ENCODE results near the gene MRPS21.
A peak's percentile ranks its signal among the peaks of the same experiment; 100 is the strongest.

Gene MRPS21

DNA sequence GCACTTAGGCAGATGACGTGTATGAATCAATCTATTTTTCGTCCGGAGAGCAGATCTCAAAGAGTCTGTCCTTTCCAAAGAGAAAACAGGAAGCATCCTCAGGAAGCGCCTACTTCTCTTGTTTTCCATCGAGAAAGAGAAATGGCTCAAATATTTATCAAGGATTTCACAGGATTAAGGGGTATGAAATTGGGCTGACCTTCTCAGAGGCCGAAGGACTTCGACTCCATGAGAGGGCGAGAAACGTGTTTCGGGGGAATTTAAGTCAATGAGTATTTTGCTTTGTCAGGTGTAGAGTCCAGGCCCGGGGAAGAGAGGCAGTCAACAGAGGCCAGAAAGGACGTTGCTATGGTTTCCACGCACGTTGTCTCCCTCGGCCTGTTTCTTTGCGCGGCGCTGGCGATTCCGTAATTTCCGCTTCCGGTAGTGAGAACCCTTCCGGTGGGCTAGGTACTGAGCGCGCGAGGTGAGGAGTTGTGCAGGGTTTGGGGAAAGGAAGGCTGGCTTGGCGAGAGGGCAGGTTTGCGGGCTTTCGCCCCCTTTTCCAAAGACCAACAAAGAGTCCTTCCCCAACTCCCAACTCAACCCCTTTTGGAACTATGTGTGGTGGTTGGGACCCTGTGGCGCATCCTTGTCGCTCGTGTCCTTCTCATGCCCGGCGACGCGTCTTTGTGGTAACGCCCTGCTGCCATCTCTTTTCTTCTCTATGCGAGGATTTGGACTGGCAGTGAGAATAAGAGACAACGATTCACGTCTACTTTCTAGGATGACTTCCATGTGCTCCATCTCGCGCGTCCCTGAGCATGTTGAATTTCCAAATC, at the start of gene MRPS21:
Gene MRPS21 (plus strand): TSS at position 429 of the 821 bp plus-strand sequence. CDS start 506 bp downstream, outside the sequence.
- peak; percentile 93 for DNase-seq

DNA sequence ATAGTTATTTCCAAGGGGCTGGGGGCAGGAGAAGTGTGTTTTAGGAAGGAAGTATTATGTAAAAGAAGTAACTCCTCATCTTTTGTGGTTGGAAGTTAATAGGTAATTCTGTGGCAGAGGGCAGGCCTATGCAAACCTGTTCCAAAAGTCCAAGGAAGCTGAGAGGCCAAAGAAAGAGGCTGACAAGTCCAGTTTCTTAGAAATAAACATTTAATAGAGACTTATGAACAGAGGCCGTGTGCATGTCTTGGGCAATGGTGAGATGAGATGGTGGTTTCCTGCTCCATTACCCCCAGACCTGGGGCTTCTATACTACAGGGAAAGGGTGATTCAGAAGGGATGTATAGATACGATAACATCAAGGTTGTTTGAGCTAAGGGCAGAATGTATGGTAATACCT, 43.7 kb upstream of the MRPS21 start:
- no peak for DNase-seq

DNA sequence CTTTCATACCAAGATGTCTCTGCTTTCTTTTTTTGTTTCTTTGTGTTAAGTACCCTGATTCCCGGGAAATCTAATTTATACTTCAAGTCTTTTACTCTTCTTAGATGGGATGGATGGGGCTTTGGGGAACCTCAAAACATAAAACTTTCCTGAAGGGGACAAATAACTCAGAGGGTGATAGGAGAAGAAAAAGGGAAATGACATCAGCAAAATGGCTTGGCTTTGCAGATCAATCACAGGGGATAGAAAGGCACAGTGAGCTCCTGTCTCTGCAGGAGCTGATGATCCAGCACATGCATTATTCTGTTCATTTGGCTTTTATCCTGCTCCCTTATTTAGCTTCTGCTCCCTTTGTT, 37.5 kb upstream of the MRPS21 start:
- no peak for DNase-seq

DNA sequence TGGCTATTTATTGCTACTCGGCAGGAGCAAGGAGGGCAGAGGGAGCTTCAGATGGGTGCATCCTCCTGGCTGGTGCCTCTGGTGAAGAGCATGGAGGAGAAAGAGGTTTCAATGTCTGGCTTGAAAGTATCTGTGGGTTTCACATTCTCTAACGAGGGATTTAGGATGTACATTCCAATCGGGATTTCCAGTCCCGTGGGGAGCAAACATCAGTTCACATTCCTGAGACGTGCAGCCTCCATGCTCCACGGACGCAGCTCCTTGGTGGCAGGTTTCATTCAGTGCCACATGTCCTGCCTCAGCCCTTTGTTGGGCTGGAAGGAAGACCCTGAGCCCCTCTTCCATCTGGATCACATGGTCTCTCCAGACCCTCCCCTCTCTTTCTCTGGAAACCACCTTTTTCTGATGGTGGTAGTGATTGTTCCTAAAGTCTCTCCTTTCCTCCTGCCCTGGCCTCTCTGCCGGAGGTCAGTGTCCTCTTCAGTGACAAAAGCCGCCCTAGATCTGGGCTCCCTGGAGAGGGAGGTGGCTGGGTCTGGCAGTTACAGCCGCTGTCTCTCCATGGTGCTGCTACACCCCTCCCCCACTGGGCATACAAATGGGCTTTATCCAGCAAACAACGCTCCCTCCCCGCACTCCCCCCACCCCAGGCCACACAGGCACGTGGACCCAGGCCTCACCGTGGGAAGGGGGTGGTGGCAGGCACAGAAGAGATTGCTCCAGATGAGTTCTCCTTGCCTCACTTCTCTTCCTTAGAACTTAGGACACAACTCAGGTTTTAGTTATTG, 36.9 kb upstream of the MRPS21 start:
- DNase-seq, result no peak

DNA sequence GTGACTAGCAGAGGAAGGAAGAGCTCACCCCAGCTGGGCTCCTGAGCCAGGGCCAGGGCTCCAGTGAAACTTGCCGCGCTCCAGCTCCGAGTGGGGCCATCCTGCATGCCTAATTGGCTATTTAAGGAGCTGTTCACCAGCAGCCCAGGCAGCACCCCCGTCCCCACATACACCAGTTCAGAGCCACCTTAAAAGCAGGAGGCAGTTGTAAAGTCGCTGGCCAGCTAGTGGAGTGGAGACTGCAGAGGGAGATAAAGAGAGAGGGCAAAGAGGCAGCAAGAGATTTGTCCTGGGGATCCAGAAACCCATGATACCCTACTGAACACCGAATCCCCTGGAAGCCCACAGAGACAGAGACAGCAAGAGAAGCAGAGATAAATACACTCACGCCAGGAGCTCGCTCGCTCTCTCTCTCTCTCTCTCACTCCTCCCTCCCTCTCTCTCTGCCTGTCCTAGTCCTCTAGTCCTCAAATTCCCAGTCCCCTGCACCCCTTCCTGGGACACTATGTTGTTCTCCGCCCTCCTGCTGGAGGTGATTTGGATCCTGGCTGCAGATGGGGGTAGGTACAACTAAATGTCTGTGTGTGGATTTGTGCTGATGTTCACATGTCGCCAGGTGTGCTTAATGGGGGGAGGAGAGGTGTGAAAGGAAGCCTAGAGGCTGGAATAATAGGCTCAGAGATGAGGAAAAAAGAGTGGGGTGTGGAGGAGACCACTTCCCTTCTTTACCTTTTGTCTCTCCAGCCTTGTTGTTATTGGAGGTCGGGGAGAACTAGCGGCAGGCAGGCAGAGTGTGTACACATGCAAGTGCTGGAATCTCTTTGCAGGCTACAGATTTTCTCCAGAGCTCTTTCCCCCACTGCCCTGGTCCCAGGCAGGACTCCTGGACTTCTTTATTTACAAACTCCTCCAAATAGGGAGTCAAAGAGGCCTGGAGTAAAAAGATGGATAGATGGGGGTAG, 35.8 kb upstream of the MRPS21 start, which contains the start of gene CA14:
Gene CA14 (plus strand): TSS at position 151 of the 962 bp plus-strand sequence. CDS start 355 bp downstream, at position 506.
- DNase-seq, result no peak

DNA sequence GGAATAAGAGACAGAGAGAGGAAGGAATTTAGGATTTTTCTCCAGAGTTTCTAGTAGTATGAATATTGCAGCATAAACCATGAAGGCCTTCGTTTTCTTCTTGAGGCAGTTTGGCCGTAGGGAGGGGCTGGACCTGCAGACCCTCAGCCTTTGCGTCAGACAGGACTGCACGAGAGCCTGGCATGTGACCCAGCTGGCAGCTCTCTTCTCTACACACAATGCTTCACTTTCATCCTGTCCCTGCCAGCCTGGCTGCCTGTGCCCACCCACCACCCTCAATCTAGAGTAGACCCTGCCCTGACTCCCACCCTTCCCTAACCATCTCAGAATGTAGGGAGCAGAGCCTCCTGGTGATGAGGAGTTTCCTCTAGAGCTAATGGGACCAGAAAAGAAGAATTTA, 34.4 kb upstream of the MRPS21 start:
- DNase-seq, result no peak

DNA sequence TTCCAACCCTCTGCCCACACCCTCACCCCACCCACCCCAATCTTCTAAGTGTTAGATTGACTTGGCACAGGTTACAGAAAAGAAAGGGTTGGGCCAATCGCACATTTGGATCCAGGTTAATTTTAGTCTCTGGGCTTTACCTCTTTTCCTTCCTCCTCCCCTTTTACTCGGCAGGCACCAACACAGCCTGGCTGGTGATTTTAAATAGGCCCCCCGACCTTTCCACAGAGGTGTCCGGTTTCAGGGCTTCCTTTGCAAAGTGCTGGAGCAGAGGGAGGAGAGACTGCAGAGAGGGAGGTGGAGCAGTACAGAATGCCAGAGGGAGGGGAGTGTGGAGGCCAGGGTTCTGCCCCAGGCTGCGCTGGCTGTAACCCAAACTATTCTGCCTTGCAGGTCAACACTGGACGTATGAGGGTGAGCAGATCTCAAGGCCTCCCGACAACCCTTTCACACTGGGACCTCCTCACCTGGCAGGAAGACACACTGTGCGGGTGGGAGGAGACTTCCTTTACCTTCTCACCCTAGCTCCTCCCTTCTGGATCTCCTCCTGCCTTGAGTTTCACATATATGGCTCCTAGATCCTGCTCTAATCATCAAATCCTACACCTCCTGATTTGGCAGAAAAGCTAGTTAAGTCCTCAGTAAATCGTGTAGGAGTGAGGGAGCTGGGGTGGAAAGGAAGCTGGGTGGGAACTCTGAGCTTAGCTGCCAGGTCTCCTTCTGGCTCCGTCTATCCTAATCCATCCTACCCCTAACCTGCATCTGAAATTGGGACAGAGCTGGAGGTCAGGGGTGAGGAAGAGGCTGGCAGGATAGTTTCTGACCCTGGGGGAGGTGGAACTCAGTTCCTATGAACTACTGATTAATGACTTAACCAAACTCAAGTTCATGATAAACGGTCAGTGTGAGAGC, 33.6 kb upstream of the MRPS21 start:
- no peak for DNase-seq

DNA sequence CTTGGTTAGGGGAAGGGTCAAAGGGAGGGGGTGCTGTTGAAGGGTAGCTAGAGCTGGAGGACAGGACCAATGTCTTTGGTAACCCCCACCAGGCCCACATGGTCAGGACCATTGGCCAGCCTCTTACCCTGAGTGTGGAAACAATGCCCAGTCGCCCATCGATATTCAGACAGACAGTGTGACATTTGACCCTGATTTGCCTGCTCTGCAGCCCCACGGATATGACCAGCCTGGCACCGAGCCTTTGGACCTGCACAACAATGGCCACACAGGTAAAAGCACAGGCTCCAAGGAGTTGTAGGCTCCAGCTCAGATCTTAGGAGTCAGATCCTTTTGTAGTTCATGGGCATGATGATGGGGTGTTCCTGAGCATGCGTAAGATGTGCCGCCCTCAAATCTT, 32.3 kb upstream of the MRPS21 start:
- no peak for DNase-seq

DNA sequence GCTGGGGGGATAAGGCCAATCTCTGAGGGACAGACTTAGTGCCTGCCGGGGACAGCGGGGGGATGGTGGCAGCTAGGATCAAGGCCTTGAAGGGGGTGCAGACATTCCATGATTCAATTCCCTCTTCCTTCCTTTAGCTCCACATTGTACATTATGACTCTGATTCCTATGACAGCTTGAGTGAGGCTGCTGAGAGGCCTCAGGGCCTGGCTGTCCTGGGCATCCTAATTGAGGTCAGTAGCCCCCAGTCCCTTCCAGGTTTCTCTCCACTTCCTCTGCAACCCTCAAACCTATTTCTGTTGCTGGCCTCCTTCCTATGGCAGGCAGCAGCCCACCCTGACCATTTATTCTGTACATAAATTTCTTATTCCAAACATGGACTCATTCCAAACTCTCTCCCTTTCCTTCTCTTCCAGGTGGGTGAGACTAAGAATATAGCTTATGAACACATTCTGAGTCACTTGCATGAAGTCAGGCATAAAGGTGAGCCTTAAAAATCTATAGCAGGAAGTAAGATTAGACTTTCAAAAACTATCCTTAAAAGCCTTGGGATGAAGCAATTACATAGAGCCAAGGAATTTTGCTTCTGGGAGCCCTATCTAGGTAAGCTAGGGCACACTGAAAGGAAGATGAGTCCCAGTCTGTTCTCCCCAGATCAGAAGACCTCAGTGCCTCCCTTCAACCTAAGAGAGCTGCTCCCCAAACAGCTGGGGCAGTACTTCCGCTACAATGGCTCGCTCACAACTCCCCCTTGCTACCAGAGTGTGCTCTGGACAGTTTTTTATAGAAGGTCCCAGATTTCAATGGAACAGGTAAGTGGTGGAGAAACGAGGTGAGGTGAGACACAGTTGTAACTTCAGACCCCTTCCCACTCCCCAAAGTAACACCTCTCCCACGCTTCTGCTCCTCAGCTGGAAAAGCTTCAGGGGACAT, 31.0 kb upstream of the MRPS21 start:
- no peak for DNase-seq

DNA sequence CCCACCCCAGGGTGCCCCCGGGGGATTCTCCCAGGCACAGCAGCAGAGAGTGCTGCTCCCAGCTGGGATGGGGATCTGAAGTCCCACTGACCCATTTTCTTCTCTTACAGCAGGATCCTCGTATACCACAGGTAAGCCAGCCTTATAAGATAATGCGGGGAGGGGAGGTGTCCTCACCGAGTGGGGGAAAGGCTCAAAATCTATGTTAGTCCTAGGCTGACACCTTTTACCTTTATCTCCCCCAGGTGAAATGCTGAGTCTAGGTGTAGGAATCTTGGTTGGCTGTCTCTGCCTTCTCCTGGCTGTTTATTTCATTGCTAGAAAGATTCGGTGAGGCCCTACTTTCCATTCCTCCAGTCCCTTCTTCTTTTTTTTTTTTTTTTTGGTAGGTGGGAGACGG, 30.1 kb upstream of the MRPS21 start:
- DNase-seq, result no peak

DNA sequence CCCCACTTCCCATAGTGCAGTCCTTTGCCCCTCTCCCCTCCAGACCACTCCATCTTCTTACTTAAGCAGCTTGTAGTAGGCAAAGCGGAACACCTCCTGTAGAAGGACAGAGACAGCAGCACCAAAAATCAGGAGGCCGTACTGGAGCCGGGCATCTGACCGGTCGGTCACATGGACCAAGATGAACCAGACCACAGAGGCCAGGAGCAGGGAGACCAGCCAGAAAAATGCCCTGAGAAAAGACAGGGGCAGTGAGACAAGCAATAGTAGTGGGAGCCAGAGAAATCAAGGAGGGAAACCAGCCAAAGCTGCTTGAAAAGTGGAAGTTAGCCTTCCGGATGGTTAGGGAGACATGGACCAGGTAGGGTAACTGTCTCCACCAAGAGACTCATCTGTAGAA, 25.8 kb upstream of the MRPS21 start:
- DNase-seq, result no peak

DNA sequence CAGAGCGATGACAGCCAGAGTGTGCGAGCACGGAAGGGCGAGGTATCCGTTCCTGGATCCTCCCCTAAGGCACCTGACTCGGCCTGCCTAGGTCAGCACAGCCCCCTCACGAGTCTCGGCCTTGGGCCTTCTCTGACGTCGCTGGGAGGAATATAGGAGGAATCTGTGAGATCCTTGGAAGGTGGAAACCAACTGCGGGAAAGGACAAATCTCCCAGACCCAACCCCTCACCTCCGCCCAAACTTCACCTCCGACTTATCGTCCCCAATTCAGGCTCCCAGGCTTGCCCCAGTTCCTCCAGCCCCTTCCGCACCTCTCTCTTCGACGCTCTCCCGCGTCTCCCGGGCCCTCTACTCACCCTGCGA, 25.3 kb upstream of the MRPS21 start:
- peak; percentile 62 for DNase-seq

DNA sequence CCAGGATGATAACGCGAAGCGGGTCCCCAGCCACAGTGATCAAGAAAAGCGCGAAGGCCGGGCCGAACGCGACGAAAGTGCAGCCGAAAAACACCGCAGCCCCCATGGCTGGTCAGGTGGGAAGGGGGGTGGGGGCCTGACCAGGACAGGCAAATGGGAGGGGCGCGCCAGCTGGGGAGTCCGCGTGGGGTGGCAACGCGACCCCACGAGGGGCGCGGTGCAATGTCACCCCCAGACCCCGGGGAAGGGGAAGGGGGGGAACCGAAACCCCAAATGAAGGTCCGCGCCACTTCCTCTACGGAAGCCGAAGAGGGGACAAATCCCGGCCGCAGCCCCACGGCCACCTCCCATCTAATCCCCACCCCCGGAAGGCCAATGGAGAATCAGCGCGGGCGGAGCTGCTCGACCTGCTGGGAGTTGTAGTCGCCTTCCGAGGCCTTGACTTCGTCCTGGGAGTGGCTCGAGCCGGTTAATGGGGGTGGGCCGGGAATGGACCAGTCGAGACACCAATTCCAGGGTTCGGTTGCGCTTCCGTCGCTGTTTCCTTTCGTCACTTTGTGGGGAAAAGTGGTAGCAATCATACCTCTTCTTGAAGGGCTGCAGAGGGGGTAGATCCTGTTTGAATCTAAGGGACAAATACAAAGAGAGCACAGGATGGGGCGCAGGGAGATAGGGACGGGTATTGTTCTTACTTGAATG, 24.8 kb upstream of the MRPS21 start, which contains the start of gene APH1A:
Gene APH1A (minus strand): TSS at position 312 of the 699 bp plus-strand sequence. CDS start 206 bp downstream, at position 106.
- peak; percentile 94 for DNase-seq

DNA sequence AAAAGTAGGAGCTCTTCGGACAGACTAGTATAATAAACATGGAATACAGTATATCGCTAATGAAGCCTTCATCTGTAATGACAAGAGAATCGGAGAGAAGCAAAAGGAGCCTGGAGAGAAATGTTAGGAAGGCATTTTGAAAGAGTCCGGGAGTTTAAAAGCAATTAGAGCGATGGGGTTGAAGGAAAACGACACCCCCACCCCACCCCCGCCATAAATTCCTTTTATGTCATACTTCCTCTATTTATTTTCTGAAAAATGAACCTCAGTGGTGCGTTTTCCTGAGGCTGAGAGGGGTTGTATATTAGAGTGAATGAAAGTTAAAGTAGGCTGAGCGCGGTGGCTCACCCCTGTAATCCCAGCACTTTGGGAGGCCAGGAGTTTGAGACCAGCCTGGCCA, 24.2 kb upstream of the MRPS21 start:
- DNase-seq, result no peak

DNA sequence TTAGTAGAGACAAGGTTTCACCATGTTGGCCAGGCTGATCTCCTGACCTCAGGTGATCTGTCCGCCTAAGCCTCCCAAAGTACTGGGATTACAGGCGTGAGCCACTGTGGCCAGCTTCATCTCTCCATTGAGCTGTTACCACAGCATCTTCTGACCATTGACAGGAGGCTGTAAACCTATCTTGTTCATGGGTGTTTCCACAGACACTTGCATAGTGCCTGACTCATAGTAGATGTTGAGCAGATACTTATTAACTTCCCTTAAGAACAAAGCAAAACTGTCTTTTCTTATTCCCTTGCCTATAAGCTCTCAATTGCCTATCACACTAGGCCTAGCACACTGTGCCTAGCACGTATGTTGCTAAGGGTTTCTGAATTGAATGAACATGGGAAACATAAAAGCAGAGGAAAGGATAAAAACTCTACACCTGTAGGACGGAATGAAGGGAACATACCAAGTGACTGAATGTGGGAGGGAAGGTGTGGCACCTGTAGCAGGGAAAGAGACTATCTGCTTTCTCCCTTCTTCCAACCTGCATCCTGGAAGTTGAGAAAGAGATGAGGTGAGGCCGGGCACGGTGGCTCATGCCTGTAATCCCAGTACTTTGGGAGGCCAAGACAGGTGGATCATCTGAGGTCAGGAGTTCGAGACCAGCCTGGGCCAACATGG, 22.2 kb upstream of the MRPS21 start:
- DNase-seq, result no peak

DNA sequence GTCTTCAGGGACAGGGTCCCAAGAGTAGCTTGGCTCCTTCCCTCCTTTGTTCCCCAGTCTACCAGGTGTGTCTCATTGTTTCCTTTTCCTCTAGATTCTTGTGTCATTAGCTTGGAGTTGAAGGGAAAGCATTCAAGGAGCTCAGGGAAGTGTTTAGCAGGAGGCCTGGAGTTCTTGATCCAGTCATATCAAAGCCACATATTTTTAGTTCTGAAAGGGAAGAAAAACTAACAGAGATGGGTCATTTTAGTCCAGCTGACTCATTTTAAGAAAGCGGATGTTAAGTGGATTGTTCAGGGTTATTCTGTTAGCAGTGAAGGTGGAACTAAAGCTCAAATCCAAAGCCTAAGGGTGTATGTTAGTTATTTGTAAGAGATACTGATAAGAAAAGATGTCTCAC, 20.4 kb upstream of the MRPS21 start:
- no peak for DNase-seq

DNA sequence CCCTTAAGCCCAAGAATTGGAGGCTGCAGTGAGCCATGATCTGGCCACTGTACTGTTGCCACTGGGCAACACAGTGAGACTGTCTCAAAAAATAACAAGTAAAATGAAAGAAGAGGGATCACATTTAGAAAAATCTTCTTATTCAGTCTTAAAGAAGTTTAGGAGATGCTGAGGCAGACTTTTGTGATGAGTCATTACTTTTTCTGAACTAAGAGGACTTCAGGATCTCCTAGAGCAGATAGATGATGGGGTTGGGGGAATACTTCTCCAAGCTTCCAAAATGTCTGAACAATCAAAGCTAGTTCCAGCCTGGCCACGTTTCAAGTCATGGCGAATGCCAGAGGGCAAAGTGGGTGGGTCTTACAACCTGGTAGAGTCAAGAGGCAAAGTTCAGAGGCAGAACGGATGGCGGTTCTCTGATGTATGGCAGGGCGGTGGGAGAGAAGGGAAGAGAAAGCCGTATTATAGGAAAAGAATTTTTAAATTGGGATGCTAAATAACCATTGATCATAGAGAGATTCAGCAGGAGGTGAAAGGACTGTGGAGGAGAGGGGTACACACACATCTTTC, 13.4 kb upstream of the MRPS21 start:
- no peak for DNase-seq

DNA sequence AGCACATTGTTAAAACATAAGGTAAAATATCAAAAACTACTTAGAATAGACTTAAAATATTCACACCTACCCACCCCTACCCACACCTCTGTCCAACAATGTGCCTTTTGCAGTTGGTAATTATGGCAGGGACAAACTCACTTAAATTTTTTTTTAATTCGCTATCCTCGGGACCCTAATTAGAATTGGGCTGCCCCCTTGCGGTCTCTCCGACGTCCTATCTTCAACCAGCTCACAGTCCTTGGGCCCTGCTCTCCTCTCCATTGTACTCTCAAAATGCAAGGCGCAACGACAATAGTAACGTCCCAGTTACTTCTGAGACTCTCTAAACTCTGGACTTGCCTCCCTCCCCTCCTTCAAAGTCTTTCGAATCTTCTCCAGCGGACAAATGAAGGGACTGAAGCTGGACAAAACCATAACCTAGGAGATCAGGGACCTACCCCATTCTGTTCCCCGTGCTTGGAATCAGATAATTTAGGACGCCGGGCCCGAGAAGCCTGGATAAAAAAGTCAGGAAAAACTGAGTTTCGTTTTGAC, 12.4 kb upstream of the MRPS21 start:
- peak; percentile 72 for DNase-seq

All from CD4-positive, alpha-beta T cell treated with Interleukin-12 subunit alpha and Interleukin-12 subunit beta, for 1 hour (primary cell).